SIG-M5 treated with dmso at 0.1 percent for 504 hours (cell line): ENCODE data around the gene TTC7B.

ENCODE experiments used
- DNase-seq: peaks from one replicate; lab custom pipeline; 2025; ENCODE audit not compliant: unreplicated experiment; lab: John Stamatoyannopoulos, UW

The TTC7B gene

DNA sequence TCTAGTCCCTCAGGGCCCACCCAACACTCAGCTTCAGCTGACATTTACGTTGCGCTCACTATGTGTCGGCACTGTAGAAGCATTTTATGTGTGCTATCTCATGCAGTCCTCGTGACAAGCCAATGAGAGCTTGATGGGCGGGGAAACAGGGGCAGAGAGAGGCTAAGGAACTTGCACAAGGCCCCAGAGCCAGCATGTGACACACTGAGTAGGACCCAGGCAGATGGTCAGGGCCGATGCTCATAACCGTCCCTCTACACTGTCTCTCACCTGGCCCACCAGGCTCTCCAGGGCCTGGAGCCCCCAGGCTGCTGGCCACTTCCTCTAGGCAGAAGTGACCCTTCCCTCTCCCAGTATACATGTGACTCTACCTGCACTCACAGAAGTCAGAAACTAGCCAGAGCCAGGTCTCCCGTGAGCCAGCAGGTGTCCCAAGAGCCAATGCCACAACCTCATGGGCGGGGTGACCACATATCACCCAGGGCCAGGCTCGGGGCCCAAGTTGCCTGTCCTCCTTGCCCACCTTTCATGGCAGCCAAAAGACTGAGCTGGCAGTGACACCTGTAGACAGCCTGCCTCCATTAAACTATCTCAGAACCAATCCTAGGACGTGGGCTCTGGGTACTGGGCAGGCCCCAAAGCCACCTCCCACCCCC, 38.3 kb downstream of the TTC7B start:
- DNase-seq = no peak

- DNase-seq = no peak
These were observed 38.9 kb downstream of the TTC7B start for GRCh38 chr14:90777358-90777757.

DNA sequence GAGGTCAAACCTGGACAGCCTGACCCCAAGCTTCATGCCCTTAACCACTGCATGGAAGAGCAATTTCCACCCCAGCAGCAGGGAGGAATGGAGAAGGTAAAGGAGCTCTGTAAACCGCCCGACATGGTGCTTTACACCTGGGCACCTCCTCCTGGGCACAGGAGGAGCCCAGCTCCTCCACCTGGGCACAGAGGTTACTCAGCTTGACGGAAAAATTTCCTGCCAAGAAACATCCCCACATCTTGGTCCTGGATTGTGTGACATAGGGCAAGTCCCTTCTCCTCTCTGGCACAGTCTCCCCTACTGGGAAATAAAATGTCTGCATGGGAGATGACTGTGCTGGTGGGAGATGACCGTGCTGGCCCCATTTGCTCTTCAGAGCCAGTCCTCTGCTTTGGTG, 40.8 kb downstream of the TTC7B start:
- no peak for DNase-seq

GRCh38 chr14:90774316-90774715, 41.9 kb downstream of the TTC7B start:
- no peak for DNase-seq

DNA sequence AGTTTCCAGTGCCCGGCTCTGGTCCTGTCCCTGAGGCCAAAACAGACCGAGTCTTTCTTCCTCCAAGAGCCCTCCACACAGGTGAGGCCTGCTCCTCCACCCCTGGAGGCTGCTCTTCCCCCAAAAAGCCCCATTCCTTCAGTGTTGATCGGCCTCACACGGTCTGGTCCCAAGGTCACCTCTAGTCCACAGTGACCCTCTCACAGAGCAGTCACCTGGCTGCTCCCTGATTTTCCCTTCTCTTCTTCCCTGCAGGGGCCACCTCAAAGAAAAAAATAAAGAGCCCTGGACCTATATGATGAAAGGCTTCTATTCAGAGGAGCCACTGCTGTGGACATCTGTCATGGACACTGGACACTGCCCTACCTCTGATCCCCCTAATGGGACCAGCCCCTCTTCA, 42.5 kb downstream of the TTC7B start:
- DNase-seq = no peak

- DNase-seq = no peak
These were observed 43.1 kb downstream of the TTC7B start for GRCh38 chr14:90773196-90773486.

GRCh38 chr14:90767899-90768298, 48.3 kb downstream of the TTC7B start:
- DNase-seq = no peak

DNA sequence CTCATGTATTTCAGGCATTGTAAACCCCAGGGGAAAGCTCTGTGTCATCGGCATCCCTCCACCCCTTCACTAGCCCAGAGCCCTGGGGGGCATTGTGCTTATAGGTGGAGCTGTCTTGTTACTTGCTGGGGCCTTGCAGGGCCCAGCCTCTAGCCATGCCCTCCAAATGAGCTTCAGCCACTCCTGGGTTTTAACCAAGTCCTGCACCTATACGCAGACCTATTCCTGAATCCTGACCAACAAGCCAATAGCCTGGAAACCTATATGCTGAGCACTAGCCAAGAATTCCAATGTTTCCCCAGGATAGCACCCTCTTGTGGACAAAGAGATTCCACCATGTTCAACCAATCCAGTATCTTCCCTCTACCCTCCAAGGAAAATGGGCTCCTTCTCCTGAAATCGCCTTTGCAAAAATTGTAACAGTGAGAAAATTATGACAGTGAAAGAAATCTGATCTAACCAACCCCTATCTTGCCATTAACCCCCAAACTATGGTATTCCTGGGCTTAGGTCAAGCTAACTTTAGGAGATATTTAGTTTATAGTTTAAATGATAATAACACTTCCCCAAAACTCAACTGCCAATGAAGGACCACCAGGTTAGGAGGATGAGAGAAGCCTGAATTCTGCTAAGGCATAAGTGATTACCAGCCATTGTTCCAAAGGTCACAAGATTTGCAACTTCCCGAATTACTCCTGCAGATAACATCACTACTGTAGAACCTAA, 55.5 kb downstream of the TTC7B start:
- DNase-seq = peak; percentile 36

GRCh38 chr14:90760078-90760444, 56.2 kb downstream of the TTC7B start:
- no peak for DNase-seq

DNA sequence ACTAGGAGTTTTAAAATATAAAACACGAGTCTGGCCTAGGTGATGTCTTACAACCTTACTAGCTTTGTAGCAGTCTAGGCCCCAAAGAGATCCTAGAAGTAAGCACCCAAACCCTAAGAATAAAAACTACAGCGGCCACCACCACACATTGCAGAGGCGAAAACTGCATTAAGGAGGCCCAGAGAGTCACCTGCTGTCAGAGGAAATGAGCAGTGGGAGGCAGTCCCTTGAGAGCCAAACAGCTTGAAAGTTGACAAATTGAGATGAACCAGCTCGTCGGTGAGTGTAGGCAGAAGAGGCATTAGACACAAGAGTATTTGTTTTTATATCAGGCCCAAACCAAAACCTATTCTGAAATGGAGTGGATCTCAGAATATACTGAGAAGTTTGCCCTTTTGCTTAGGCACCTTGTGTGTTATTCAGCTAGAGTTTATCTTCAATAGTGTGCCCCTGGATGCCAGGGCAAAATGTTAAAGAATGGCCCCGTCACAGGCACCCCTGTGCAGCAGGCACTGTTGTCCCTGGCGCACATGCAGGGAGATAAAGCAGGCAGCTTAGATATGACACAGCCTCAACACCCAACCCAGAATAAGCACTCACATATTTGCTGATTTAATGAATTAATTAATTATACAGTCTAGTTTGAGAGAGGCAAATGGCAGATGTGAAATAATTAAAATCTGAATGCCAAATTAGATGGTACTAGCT, 56.7 kb downstream of the TTC7B start:
- no peak for DNase-seq

GRCh38 chr14:90758959-90759358, 57.3 kb downstream of the TTC7B start:
- no peak for DNase-seq

GRCh38 chr14:90758028-90758889, 58.0 kb downstream of the TTC7B start:
- DNase-seq = peak; percentile 80

DNA sequence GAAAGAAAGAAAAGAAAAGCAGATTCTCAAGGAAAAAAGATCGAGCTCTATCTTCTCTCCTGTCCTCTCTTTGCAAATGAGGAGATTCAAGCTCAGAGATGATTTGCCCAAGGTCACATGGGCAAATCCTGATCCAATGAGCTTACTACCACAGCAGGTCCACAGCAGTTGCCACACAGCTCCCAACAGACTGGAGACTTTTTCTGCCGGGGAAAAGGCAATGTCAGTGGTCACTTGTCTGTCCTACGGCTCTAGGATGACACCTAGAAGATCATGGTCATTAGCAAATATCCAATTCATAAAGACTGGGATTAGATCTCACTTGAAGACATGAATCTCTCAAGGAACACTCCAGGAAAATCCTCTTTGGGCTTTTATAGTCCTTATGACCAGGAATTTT, 58.8 kb downstream of the TTC7B start:
- DNase-seq = peak; percentile 11

GRCh38 chr14:90756755-90757345, 59.4 kb downstream of the TTC7B start:
- DNase-seq = no peak

- DNase-seq = no peak
These were observed 60.4 kb downstream of the TTC7B start for GRCh38 chr14:90755661-90756304.

GRCh38 chr14:90753456-90754005, 62.7 kb downstream of the TTC7B start:
- no peak for DNase-seq

DNA sequence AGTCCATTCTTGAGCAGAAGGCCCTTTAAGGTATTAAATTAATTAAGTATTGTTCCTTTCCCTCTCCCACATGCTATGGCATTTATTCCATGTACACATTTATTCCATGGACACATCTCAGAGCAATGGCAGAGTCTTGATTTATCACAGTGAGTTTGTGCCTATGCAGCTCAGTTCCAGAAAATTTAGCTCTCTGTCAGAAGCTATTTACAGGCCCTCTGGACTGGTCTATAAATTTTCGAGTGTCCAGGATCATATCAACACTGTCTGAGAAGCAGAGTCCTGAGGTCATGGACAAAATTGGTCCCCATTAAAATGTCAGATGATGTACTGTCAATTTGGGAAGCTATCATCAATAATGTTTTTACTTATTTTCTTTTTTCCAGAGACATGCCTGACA, 65.5 kb downstream of the TTC7B start:
- DNase-seq = no peak

GRCh38 chr14:90750191-90750590, 66.0 kb downstream of the TTC7B start:
- no peak for DNase-seq

DNA sequence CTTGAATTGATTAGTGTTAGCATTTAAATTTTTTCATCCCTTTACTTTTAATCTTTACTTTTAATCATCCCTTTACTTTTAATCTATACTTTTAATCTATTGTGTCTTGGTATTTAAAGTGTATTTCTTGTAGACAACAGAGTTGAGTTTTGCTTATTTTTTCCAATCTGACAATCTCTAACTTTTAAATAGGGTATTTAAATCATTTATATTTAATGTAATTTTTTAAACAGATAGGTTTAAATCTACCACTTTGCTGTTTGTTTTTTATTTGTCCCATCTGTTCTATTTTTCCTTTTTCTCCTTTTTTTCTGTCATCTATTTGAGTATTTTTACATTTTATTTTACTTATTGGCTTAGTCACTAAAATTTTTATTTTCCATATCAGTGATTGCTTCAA, 68.3 kb downstream of the TTC7B start:
- no peak for DNase-seq

- no peak for DNase-seq
These were observed 72.4 kb downstream of the TTC7B start for GRCh38 chr14:90743826-90744225.
